ENCODE measurements around the gene STEEP1.

DNA sequence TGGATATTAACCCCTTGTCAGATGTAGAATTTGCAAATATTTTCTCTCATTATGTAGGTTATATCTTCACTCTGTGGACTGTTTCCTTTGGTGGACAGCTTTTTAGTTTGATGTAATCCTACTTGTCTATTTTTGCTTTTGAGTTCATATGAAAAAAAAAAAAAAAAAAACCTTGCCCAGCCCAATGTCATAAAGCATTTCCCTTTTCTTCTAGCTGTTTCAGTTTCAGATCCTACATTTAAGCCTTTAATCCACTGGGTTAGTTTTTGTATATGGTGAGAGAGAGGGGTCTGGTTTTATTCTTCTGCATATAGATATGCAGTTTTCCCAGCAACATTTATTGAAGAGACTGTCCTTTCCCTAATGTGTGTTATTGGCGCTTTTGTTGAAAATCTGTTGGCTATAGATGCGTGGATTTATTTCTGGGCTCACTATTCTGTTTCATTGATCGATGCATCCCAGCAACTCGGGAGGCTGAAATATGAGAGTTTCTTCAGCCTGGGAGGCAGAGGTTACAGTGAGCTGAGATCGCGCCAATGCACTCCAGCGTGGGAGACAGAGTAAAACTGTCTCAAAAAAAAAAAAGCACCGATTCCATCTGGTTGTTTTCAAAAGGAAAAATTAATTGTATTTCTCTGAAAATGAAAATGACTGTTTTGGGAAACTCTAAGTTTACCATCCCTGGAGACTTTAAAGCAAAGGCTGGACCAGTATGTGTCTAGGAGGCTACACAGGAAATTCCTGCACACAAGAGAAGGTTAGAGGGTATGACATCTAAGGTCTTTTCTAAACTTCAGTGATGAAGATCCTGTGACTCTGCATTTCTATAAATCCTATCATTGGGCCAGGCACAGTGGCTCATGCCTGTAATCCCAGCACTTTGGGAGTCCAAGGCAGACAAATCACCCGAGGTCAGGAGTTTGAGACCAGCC lies 35.6 kb downstream of the STEEP1 start:
- TF ChIP-seq, protein P1, sequence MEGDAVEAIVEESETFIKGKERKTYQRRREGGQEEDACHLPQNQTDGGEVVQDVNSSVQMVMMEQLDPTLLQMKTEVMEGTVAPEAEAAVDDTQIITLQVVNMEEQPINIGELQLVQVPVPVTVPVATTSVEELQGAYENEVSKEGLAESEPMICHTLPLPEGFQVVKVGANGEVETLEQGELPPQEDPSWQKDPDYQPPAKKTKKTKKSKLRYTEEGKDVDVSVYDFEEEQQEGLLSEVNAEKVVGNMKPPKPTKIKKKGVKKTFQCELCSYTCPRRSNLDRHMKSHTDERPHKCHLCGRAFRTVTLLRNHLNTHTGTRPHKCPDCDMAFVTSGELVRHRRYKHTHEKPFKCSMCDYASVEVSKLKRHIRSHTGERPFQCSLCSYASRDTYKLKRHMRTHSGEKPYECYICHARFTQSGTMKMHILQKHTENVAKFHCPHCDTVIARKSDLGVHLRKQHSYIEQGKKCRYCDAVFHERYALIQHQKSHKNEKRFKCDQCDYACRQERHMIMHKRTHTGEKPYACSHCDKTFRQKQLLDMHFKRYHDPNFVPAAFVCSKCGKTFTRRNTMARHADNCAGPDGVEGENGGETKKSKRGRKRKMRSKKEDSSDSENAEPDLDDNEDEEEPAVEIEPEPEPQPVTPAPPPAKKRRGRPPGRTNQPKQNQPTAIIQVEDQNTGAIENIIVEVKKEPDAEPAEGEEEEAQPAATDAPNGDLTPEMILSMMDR (IDR thresholded peaks at IDR 0.05; ENCODE audit: insufficient read depth, low read length, poor library complexity, severe bottlenecking): no peak
- TF ChIP-seq EZH2phosphoT487 (conservative IDR thresholded peaks at IDR 0.05; ENCODE audit: low read length): no peak

All from SU-DHL-6 (cell line).